Lower leg skin (tissue), 4 donors: ENCODE results near the gene COL24A1. TPM values are rescaled to one million over a fixed set of nuclear protein-coding genes. Genes with fewer than 3 reads are reported as not detected.
A peak's percentile ranks its signal among the peaks of the same experiment; 100 is the strongest.
"Not testable (repeated sequence)": the region's sequence is repeated elsewhere in the genome, so short reads cannot be mapped to it uniquely, and the experiment has no call there.

ENCODE experiments used
- DNase-seq, 2 donors: peaks; one replicate each; pipeline ENCODE4 v3.0.0-alpha.2; 2019; ENCODE audit warnings: low spot score in 2 of 2
- H3K4me3 ChIP-seq: fragments of 200-600 bp; sonication (generic); 2 replicates; pipeline ENCODE4 v1.5.1; 2017; ENCODE audit warnings: mild to moderate bottlenecking, low read depth; ENCODE audit not compliant: poor library complexity, severe bottlenecking
- CTCF ChIP-seq, 3 donors: fragments of 450-650 bp; IDR thresholded peaks; one replicate each; pipeline ENCODE4 v1.5.1; 2016; ENCODE audit warnings: antibody characterized with exemption in 3 of 3, mild to moderate bottlenecking in 3 of 3, moderate library complexity in 2 of 3
- POLR2A ChIP-seq, 2 donors: fragments of 450-650 bp; IDR thresholded peaks; one replicate each; pipeline ENCODE4 v1.6.1; 2016 to 2017; ENCODE audit warnings: antibody characterized with exemption in 2 of 2, mild to moderate bottlenecking in 1 of 2, moderate library complexity in 1 of 2
- WGBS, 2 donors: methylation state at CpG; one replicate each; pipeline ENCODE4 v1.1.5; 2018; 5-methylcytosine and 5-hydroxymethylcytosine counted together
- intact Hi-C: fragments of 100-400 bp; cut with DNase I; formaldehyde crosslinking; loops from one replicate; pipeline ENCODE4 v1.15.0; 2023; ENCODE audit warnings: low total_unique reads
- total RNA-seq, 4 donors: library from RNA; depleted of rRNA; stranded (reverse); fragments of >200 nt; gene quantifications; one replicate each; pipeline ENCODE4 v1.1.0, GENCODE V29; 2016

COL24A1 gene
- total RNA-seq, 4 donors from 2014 or later: 0.17 to 1.3 (median 0.80) TPM

DNA sequence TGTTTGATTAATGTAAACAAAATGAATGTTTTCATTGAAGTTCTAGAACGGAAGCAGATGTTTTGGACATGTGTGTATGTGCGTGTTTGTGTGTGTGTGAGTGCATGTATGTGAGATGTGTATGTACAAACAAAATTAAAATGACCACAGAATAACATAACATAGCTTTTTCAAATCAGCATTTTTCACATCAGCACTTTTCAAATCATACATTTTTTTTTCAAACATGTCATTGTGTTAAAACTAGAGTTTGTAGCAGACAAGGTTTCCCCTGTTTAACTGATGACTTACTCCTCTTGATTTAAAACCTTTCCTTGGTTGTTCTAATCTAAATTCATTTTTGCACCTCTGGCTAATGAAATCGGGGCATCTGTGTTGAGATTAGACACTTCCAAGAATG, 412.8 kb downstream of the COL24A1 start:
- no peak overlapping the region for H3K4me3 ChIP-seq
- intact Hi-C loops: no loop called here
- 84 to 86% methylated on average over 3 of the region's 3 CpGs for WGBS, 2 donors
- DNase-seq: no peak
- TF ChIP-seq CTCF (IDR thresholded peaks at IDR 0.05): no peak
- no peak for TF ChIP-seq POLR2A (IDR thresholded peaks at IDR 0.05)

GRCh38 chr1:85734931-85735330, 421.6 kb downstream of the COL24A1 start:
- TF ChIP-seq CTCF (IDR thresholded peaks at IDR 0.05) (no peak), POLR2A (IDR thresholded peaks at IDR 0.05) (no peak)
- no peak overlapping the region for H3K4me3 ChIP-seq
- 81 to 90% methylated on average over 1 of the region's 1 CpG for WGBS, 2 donors
- no peak for DNase-seq
- intact Hi-C loops: no loop called here

- no peak overlapping the region for H3K4me3 ChIP-seq
- TF ChIP-seq POLR2A (IDR thresholded peaks at IDR 0.05): no peak
- no peak for TF ChIP-seq CTCF (IDR thresholded peaks at IDR 0.05)
- intact Hi-C loops: no loop called here
- 88 to 90% methylated on average over 7 of the region's 7 CpGs for WGBS, 2 donors
- no peak for DNase-seq
Observed at GRCh38 chr1:85718678-85719340, 437.8 kb downstream of the COL24A1 start.

GRCh38 chr1:85714418-85715114, 442.0 kb downstream of the COL24A1 start:
- H3K4me3 ChIP-seq, intact Hi-C loops, DNase-seq: not testable (repeated sequence)
- 80 to 86% methylated on average over 14 of the region's 14 CpGs for whole genome bisulfite sequencing, 2 donors

DNA sequence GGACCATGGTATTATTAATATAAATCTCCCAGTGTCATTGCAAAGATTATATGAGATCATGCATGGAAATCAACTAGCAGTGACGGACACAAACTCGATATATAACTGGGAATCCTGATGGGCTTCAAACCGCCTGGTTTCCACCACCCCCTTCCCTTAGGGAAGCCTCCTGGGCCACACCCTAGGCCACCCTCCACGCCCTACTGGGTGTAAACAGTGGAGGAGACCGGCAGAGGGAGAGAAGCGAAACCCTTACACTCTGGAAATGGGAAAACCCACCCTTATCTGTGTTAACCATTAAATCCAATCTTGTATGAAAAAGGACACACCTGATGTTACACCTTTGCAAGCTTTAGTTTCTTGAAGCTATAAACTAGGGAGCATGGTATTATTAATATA, 447.7 kb downstream of the COL24A1 start:
- intact Hi-C loops: no loop called here
- 56 to 60% methylated on average over 6 of the region's 6 CpGs for WGBS, 2 donors
- no peak for TF ChIP-seq POLR2A (IDR thresholded peaks at IDR 0.05)
- no peak for TF ChIP-seq CTCF (IDR thresholded peaks at IDR 0.05)
- DNase-seq: no peak
- H3K4me3 ChIP-seq: no peak overlapping the region

DNA sequence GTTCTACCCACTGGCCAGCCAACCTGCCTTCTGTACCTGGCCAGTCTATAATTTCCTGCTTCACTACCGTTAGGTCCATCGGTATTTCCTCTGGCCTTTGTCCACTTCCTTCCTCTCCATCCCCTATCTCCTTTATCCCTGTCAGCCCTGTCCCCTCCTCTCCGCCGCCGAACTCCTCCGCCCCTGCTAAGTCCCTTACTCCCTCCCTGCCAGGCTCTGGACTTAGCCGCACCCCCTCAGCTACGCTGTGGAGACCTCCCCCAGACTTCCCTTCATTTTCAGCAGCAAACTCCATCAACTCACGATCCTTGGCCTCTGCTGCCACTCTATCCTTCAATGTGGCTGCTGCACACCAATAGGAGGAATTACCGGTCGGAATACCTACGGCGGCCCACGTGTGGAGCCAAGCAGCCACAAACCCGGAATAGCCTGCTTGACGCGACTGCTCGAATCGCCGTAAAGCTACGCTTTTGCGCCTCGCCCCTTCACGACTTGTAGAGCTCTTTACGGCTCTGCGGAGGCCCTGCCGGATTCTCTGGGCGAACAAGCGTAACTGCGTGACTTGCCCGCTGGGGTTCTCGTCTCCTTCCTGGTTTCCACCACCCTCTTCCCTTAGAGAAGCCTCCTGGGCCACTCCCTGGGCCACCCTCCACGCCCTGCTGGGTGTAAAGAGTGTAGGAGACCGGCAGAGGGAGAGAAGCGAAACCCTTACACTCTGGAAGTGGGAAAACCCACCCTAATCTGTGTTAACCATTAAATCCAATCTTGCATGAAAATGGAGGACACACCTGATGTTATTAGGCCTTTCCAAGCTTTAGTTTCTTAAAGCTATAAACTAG, 448.4 kb downstream of the COL24A1 start, which contains the start of gene ZNHIT6:
TSS of gene ZNHIT6 (minus strand) at position 444 of the 839 bp plus-strand sequence. CDS start at position 295, 149 bp downstream.
- 1% methylated on average over 35 of the region's 35 CpGs for WGBS, 2 donors
- DNase-seq: peak; percentile 90 to 98
- peak within 1 kb of the TSS; percentile 98 for H3K4me3 ChIP-seq
- intact Hi-C loops: no loop called here
- TF ChIP-seq CTCF (IDR thresholded peaks at IDR 0.05) (no peak), POLR2A (IDR thresholded peaks at IDR 0.05) (no peak)
